Left forelimb (tissue), 1 donor: ENCODE data around the gene PAK2.
"Not testable (repeated sequence)": the region's sequence is repeated elsewhere in the genome, so short reads cannot be mapped to it uniquely, and the experiment has no call there.

ENCODE experiments used
- DNase-seq: peaks from one replicate; pipeline ENCODE4 v3.0.0-alpha.2; 2018; ENCODE audit warnings: low spot score

The PAK2 gene

DNA sequence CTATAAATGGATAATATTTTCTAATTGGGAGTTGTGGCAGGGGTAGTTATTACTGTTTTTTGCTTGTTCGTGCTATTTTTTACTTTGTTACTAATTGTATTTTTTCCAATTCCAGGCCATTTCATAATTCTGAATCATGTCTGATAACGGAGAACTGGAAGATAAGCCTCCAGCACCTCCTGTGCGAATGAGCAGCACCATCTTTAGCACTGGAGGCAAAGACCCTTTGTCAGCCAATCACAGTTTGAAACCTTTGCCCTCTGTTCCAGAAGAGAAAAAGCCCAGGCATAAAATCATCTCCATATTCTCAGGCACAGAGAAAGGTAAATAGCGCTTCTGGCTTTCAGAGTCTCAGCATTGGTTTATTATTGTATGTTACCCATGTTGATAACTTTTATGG is 42.9 kb downstream of the PAK2 start:
- no peak for DNase-seq

DNA sequence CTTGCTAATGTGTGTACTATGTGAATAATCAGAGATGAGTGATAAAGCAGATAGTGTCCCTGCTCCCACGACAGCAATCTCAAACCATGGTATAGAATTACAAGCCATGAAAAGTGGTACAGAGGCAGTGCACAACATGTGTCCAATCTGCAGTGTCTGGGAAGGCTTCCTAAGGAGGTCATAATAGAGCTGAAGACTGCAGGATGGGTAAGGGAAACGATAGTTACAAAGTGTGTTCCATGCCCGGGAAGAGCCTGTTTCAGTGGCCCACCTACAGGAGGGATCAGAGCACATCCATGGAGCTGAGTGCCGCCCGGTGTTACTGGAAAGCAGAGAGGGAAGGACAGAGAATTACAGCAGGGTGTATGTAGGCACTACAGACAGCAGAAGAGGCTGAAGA is 48.9 kb downstream of the PAK2 start:
- no peak for DNase-seq

DNA sequence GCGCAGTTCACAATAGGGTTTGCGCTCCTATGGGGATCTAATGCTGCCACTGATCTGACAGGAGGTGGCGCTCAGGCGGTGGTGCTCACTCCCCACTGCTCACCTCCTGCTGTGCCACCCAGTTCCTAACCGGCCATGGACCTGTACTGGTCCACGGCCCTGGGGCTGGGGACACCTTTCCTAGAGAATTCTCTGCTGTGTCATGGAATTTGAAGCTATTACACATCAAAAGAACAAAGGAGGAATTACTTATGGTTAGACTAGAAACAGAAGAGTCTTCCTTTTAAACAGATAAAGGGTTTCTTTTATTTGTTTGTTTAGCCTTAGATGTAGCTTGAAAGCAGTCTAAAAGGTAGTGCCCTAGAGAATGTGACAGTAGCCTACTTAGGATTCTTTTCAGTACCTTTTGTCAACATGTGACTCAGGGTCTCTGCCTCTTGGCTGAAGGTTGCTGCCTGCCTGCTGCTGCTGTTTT is 50.3 kb downstream of the PAK2 start:
- DNase-seq, result no peak

DNA sequence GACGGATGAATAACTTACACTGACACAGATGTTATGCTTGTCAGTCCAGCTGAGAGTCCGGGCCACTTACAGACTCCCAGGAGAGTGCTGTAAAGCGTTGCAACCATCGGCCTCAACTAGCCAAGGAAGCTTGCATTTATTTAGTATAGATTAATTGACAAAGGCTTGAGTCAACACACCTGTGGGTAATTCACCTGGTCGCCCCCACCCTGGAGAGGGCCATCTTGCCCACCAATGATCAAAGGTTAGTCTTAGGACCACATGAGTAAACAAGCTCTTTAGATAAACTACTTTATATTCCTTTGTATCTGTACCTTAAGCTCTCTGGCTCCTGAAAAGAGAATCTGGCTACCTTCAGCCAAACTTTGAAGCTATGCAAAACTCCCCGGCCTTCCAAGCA is 51.0 kb downstream of the PAK2 start:
- DNase-seq, result no peak

DNA sequence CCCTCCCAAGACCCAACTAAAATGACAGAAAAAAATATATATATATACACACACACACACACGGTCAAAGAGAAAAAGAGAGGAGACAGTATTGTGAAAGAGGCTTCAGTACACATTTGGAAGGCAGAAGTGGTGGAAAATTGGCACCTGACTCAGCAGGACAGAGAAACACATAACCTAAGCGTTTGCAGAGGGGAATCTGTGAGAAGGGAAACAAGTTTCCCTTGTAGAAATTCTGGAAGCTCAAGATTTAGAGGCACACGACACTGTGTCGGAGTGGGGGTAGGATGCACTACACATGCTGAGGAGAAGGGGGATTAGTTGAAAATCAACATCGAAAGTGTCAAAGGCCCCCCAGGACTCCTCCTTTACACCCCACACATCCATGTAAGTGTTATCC is 53.1 kb downstream of the PAK2 start:
- no peak for DNase-seq

DNA sequence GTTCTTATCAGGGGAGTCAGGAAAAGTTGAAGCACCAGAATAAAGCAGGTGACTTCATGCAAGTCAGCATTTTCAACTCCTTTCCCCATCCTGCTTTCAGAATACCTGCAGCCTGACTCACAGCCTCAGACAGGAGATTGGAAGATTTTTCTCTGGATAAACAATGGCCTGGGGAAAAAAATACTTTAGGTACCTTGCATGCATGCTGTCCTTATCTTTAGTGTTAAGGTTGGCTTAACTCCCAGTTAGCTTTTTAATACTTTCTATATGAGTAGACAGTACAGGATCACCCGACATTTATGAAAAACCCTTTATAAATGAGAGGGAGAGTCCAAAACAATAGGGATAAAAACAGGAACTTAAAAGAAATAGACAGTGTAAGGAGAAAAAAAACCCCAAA is 53.6 kb downstream of the PAK2 start:
- DNase-seq, result no peak

DNA sequence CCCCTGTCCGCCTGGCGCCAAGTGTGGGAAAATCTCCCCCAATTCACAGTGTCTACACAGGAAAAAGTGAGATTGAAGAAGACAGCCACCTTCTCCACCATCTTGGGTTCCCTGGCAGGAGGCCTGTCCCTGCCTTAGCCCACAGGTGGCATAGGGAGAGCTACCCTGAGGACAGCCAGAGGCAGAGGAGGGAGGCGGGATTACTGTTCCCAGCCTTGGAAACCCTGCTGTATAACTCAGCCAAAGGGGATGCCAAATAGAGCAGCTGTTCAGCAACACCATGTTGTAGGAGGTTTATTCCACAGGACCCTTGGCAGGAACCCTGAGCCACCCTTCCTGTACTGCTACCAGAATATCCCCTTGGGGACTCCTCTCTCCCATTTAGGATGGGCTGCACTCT is 54.8 kb downstream of the PAK2 start:
- no peak for DNase-seq

DNA sequence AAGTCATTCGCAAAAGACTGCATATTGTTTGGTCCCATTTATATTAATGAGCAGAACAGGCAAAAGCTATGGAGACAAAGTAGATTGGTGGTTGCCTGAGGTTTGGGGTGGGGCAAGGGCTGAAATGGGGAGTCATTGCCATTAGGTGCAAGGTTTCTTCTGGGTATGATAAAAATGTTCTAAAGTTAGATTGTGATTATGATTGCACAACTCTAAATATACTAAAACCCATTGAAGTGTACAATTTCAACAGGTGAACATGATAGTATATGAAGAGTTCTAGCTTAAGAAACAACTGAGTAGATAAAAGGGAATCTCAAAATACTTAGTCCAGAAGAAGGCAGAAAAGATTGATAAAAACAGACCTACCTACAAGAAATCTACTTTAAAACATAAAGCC is 56.7 kb downstream of the PAK2 start:
- DNase-seq, result no peak

DNA sequence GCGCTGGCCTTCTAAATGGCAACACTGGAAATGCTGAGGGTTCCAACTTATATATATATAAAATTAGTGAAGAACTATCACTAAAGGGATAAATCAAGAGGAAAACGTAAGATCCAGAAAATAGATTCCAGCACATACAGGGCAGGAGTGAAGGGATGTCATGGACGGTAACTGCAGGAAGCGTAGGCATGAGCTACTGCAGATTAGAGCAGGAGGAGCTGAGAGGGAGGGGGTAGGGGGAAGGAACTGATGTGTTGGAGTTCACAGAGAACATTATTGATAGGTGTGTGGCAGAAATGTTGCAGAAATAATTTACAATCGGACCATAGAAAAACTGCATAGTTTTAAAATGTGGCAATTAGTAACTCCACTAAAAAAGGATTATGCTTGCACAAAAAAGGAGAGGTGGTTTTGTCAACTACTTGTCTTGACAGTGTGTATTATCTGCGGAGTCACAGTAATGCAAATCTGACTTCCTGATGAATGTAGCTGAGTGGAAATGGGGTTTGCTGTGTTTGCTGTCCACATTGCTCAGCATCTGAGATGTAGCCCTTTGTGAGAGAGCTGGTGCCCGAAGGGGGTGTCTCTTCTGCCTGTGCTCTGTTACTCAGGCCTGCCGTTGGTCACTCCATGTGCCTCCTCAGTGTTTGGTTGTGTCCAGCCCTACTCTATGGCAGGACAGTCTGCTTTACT is 61.2 kb downstream of the PAK2 start:
- no peak for DNase-seq

DNA sequence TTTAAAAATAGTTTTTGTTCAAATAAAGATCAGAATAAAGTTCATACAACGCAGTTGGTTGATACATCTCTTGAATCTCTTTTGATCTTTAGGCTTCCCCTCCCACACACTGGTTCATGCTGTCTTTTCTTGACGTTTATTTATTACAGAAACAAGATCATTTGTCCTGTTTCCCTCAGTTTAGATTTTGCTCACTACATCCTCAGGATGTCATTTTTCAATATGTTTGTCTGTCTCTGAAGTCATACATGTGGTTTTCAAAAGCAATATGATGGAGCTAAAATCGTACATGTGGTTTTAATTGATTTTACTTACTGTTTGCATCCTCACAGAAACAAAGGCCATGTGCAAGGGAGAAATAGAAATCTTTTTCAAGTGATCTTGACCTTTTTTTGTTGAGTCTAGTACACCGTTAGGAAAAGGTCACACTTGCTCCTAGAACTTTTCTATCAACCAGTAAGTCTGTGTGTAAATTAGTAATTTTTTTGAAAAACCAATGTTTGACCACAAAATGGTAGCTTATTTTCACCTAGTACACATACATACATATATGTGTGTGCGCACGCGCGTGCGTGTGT is 64.3 kb downstream of the PAK2 start:
- DNase-seq, result no peak

DNA sequence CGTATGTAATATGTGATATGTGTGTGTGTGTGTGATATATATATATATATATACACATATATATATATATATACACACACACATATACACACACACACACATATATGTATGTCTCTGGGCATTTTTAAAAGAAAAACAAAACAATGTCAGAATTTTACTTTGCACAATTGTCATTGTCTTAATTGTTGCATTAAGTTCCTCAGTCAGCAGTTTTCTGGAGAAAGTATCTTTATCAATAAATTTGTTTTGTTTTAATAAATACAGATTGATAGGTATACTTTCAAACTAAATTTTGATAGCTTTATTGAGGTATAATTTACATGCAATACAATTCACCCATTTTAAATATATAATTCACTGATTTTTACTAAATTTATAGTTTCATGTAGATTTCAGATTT is 65.1 kb downstream of the PAK2 start:
- no peak for DNase-seq

DNA sequence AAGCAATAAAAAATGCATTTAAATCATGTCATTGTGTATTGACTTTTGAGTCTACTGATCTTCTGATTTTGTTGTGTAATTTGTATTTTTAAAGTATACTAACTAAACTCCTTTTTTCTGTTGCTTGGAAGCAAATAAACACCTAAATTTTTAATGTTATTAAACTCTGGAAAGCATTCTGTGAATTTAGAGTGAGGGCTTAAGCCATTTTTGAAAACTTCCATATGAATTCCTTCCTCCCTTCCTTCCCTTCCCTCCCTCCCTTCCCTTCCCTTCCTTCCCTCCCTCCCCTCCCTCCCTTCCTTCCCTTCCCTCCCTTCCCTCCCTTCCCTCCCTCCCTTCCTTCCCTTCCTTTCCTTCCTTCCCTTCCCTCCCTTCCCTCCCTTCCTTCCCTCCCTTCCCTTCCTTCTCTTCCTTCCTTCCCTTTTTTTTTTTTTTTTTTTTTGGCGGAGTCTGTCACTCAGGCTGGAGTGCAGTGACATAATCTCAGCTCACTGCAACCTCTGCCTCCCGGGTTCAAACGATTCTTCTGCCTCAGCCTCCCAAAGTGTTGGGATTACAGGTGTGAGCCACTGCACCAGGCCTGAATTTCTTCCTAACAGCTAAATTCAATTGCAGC is 71.4 kb downstream of the PAK2 start:
- no peak for DNase-seq

DNA sequence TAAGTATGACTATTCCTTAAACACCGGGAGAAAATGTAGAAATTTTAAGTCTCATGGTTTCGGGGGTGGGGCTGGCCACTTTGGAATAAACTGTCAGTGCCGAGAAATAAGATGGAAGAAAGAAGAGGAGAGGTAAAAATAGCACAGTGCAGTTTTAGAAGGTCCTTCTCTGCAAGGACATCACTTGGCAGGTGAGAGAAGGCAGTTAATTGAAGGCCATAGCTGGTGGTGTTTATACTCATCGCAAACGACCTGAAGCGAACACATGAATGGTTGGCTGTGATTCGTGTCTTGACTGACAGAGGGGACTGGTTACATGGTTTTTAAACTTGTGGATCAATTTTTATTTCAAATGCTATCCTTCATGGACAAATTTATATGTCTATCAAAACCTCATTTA is 73.2 kb downstream of the PAK2 start:
- no peak for DNase-seq

DNA sequence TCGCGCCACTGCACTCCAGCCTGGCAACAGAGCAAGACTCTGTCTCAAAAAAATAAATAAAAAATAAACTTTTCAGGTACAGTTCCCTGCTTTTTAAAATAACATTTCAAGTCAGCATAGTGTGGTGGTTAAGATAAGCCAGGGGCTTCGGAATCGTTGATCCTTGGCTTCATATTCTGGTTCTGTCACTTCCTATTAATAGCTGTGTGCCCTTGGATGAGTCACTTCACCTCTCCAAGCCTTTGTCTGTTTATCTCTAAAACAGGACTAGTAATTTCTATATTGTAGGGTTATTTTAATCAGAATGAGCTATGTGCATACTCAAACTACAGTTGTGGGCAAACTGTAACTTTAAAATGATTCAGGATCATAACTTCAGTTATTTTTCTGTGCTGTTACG is 74.2 kb downstream of the PAK2 start:
- DNase-seq, result no peak

DNA sequence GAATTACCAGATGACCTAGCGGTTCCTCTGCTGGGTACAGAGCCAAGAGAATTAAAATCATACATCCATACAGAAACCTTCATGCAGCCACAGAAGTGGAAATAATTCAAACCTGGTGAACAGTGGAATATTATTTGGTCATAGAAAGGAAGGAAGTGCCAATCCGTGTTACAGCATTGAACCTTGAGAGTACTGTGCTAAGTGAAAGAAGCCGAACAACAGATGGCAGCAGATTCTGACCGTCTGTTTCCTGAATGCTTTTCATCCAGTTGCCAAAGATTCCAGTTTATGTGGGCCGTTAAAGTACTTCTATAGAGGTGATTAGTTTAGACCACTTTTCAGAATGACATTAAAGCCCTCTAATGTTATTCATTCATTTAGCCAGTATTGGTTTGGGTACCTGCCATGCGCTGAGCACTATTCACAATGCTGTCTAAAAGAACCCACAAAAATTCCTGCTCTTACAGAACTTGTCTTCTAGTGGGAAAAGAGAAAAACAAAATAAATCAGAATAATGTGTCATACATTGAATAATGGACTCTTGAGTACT is 82.2 kb downstream of the PAK2 start:
- no peak for DNase-seq

DNA sequence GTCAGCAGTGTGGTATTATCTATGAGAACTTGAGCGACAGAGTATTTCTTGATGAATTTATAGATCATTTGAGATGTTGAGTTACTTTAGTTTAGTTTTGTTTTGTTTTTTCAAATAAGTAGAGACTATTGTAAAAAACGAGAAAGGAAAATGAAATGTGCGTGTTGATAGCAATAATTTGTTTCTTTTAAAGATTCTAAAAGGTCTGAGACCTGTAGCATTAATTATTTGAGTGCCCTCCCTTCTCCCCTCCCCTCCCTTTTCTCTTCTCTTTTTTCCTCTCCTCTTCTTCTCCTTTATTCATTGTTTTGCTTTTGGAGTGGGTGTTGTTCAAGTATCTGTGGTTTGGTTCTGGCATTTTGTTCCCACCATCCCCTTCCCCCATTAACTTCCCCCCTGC is 90.0 kb downstream of the PAK2 start:
- not testable (repeated sequence) for DNase-seq

DNA sequence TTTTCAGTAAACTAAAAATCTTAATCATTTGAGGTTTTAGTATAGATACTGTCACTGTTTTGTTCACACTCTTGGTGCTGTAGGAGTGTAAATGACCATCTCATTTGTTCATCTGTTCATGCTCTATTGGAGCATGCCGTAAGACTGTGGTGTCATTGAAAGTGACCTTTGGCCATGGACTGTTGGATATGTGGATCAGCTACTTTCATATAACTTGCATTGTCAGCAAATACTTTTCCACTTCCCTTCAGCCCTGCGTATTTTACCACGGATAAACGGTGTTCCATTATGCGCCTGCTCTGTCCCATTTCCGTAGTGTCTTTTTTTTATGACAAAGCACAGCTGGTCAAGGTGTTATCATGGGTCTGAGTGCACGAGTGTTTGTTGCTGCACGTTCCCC is 95.4 kb downstream of the PAK2 start:
- no peak for DNase-seq

DNA sequence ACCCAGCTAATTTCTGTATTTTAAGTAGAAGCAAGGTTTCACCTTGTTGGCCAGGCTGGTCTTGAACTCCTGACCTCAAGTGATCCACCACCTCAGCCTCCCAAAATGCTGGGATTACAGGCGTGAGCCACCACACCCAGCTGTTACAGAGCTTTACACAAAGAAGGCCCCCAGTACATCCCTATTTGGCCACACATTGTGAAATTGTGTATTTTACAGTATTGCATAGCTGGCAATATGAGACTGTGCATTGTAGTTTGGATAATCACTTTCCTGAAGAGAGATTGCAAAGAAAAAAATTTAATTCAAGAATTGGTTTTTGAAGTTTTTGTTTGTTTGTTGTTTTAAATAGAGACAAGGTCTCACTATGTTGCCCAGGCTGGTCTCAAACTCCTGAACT is 97.0 kb downstream of the PAK2 start:
- DNase-seq, result not testable (repeated sequence)

DNA sequence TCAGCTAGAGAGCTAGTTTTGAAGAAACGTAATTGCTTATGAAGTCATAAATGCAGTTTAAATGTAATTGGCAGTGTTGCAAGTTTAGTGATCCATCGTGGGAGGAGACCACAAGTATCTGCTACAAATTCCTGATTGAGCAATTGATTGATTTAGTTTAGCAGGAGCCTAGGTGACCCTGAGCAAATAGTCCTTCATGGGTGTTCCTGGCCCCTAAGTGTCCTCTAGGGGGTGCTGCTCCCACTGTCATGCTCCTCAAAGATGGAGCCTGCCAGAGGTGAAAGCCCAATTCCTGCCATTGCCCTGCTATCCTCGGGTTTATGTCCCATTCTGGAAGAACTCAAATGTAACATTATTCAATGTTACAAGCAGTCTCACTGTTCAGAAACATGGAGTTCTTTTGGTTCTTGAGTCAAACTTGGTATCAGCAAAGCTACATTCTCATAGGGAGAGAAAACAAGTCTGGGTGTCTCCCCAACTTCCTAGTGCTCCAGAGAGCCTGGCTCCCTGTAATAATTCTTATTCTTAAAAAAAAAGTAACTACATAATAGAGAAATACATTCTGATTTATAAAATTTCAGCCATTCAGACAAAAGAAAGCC is 98.3 kb downstream of the PAK2 start:
- no peak for DNase-seq

DNA sequence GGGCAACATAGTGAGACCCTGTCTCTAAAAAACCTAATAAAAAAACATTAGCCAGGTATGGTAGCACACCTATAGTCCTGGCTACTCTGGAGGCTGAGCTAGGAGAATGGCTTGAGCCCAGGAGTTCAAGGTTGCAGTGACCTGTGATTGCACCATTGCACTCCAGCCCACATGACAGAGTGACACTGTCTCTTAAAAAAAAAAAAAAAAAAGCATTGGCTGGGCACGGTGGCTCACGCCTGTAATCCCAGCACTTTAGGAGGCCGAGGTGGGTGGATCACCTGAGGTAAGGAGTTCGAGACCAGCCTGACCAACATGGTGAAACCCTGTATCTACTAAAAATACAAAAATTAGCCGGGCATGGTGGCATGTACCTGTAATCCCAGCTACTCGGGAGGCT is 99.7 kb downstream of the PAK2 start:
- not testable (repeated sequence) for DNase-seq

DNA sequence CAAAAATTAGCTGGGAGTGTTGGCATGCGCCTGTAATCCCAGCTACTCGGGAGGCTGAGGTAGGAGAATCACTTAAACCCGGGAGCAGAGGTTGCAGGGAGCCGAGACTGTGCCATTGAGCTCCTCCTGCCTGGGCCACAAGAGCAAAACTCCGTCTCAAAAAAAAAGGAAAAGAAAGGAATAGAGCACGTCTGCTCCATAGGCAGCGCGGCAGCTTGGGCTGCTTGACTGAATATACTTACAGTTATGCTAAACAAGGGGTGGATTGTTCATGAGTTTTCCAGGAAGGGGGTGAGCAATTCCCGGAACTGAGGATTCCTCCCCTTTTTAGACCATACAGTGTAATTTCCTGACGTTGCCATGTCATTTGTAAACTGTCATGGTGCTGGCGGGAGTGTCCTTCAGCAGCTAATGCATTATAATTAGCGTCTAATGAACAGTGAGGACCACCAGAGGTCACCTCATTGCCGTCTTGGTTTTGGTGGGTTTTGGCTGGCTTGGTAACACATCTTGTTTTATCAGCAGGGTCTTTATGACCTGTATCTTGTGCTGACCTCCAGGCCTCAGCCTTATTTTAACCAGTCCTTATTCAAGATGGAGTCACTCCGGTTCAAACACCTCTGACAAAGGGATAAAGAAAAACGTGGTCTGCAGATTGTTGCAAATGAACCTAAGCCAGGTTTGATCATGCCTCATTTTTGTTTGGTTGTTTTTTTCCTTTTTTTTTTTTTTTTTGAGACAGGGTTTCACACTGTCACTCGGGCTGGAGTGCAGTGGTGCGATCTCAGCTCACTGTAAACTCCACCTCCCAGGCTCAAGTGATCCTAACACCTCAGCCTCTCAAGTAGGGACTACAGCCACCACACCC is 103.1 kb downstream of the PAK2 start:
- no peak for DNase-seq
